GM10248 (cell line): ENCODE measurements around the gene REN.

ENCODE experiments used
- CTCF ChIA-PET: fragments of 300-600 bp; sonication (Branson Sonifier 250); formaldehyde crosslinking; extraction: SDS; loops from one replicate; lab custom pipeline; 2021; ENCODE audit warnings: antibody characterized with exemption; lab: Yijun Ruan, JAX
- POLR2A ChIA-PET: fragments of 350-650 bp; sonication (Branson Sonifier 250); formaldehyde crosslinking; extraction: SDS; loops from one replicate; lab custom pipeline; 2020; ENCODE audit warnings: antibody characterized with exemption; lab: Yijun Ruan, JAX
- DNase-seq: peaks from one replicate; pipeline ENCODE4 v3.0.0; 2012; ENCODE audit errors: extremely low spot score
- CTCF ChIP-seq: IDR thresholded peaks from 2 replicates; pipeline ENCODE4 v1.5.1; 2012; ENCODE audit warnings: mild to moderate bottlenecking, low read depth; ENCODE audit errors: extremely low read depth, missing control alignments, control extremely low read depth

REN gene

GRCh38 chr1:204166219-204166618, at the start of gene REN:
Gene REN, minus strand, starts transcription at chr1:204166337. Its CDS starts 44 bp downstream, at chr1:204166293.
- POLR2A ChIA-PET: no interaction called here
- CTCF ChIA-PET: interaction anchor here (1.1 to 10.8 kb wide), 7 partner anchors 9 to 233 kb away, joined by 3 to 110 read pairs (median 7); partner anchors contain the start of genes GOLT1A and PLEKHA6

GRCh38 chr1:204213668-204214662, 47.8 kb upstream of the REN start, which contains the start of gene GOLT1A:
Gene GOLT1A, minus strand, starts transcription at chr1:204213988. Its CDS starts 82 bp downstream, at chr1:204213906.
- POLR2A ChIA-PET: no interaction called here
- CTCF ChIA-PET: interaction anchor here (1.0 to 1.7 kb wide), 5 partner anchors 17 to 185 kb away, joined by 3 to 8 read pairs (median 4); partner anchors contain the start of gene REN
- DNase-seq: peak; percentile 82
- TF ChIP-seq CTCF: no peak

More at GRCh38 chr1:204166219-204166618, at the start of gene REN:
- DNase-seq: no peak
- no peak for TF ChIP-seq CTCF

GRCh38 chr1:204212715-204213114, 46.6 kb upstream of the REN start:
- CTCF ChIA-PET: no interaction called here
- POLR2A ChIA-PET: no interaction called here
- DNase-seq: no peak
- no peak for TF ChIP-seq CTCF

GRCh38 chr1:204211046-204211445, 44.9 kb upstream of the REN start:
- ChIA-PET POLR2A (no interaction called here), CTCF (interaction anchor here (1.1 to 2.0 kb wide), 4 partner anchors 15 to 188 kb away, joined by 3 to 6 read pairs (median 4); partner anchors contain the start of gene KISS1)
- no peak for DNase-seq
- TF ChIP-seq CTCF: no peak

- CTCF ChIA-PET: interaction anchor here (0.5 to 4.0 kb wide), 39 partner anchors 9 to 598 kb away, joined by 3 to 66 read pairs (median 4); partner anchors contain the start of genes KISS1 and REN
- peak; percentile 91 for TF ChIP-seq CTCF
- peak; percentile 84 for DNase-seq
- POLR2A ChIA-PET: no interaction called here
Observed at GRCh38 chr1:204207136-204207616, 41.0 kb upstream of the REN start.

- POLR2A ChIA-PET: no interaction called here
- DNase-seq: no peak
- CTCF ChIA-PET: interaction anchor here (0.8 to 4.0 kb wide), 21 partner anchors 10 to 426 kb away, joined by 3 to 66 read pairs (median 5); partner anchors contain the start of genes KISS1 and REN
- TF ChIP-seq CTCF: no peak
Observed at GRCh38 chr1:204206121-204206520, 40.0 kb upstream of the REN start.
